Subcutaneous adipose tissue (tissue), 4 donors: ENCODE data around the gene NUDT9. TPM values are rescaled to one million over a fixed set of nuclear protein-coding genes. Genes with fewer than 3 reads are reported as not detected.

ENCODE experiments used
- CTCF ChIP-seq: fragments of 450-650 bp; IDR thresholded peaks from one replicate; pipeline ENCODE4 v1.5.1; 2016; ENCODE audit warnings: low read depth, mild to moderate bottlenecking, control low read depth, antibody characterized with exemption, moderate library complexity
- total RNA-seq, 4 donors: library from RNA; depleted of rRNA; stranded (reverse); fragments of >200 nt; gene quantifications; one replicate each; pipeline ENCODE4 v1.1.0, GENCODE V29; 2016

NUDT9 gene
- total RNA-seq, 4 donors from 2014 or later = 12.6 to 30.3 (median 17.1) TPM

DNA sequence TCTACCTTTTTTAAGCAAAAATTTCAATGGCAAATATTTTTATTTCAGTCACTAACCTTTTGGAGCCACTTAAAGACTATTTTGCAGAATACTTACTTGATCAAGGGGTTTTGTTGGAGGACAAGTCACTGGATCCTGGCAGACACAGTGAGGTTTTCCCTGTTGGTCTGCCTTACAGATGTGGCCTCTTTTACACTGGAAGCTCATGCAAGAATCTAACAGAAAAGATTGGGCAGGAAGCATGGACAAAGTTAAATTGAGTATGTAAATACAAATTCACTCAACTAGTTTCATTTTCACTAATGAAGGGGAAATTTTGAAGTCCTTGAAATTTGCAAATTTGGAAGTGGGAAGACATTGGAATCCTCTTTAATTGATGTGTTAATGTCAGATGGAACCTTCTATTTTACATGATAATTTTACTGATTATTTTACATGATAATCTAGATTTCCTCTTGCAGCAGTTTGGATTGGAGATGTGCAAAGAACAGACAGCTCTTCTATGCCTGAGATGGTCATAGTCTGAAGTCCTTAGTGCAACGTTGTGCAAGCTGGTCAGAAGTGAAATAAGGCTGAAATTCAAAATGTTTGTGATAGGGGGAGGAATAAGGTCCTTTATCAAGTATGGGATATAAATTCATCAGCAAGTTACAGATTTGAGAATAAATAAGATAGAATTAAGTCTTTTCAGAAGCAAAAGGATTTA is 68.4 kb downstream of the NUDT9 start:
- TF ChIP-seq CTCF = no peak

DNA sequence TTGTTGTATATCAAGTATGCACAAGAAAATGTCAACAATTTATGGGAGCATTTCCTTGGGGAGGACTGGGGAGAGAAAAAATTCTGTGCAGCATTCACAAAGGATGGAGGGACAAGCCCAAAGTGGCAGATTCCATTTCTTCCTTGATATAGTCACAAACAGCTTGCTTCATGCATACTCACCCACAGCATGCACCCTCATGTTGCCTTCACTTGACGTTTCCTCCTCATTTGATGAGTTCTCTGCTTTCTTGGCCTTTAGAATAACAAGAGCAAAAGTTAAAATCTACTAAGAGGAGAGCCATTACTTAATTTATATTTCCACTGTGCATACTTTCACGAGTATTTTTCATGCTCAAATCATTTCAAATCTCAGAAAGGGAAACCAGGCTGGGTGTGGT is 69.1 kb downstream of the NUDT9 start:
- no peak for TF ChIP-seq CTCF

- TF ChIP-seq CTCF = no peak
Observed at GRCh38 chr4:87493115-87493514, 70.7 kb downstream of the NUDT9 start.

DNA sequence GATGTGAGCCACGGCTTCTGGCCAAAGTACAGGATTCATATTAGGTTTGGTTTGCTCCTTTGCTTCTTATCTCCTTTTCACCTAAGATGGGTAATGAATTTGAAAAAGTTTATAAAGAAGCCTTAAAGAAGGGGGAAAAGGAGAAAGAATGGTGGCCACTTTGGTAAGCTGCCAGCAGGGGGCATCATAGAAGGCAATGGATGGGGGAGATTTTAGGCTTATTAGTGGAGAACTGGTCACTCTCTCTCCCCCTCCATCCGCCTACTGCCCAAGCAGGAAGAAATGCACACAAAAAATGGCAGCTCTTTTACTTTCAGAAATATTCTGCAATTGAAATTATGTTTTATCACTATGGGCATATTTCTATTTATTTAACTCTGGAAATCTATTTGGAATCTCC is 74.8 kb downstream of the NUDT9 start:
- no peak for TF ChIP-seq CTCF

- TF ChIP-seq CTCF = no peak
Observed at GRCh38 chr4:87497578-87497977, 75.2 kb downstream of the NUDT9 start.

DNA sequence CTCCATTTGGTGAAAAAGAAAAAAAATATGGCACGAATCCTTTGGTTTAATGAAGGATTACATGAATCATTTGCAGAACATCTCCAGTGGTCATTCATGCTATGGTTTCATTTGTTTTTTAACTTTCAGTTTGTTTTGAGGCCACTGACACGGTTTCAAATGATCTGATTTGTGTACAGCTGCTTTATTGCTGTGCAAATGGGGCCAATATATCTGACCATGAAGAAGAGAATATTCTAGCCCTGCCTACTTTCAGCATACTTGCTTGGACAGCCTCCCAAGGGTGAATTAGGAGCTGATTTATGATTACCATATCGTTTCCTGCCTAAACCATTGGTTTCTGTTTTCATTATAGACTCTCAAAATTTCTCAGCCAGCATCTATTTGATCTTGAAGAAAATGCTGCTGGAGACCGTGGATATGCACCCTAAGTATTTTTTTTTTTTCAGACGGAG is 76.1 kb downstream of the NUDT9 start:
- no peak for TF ChIP-seq CTCF

DNA sequence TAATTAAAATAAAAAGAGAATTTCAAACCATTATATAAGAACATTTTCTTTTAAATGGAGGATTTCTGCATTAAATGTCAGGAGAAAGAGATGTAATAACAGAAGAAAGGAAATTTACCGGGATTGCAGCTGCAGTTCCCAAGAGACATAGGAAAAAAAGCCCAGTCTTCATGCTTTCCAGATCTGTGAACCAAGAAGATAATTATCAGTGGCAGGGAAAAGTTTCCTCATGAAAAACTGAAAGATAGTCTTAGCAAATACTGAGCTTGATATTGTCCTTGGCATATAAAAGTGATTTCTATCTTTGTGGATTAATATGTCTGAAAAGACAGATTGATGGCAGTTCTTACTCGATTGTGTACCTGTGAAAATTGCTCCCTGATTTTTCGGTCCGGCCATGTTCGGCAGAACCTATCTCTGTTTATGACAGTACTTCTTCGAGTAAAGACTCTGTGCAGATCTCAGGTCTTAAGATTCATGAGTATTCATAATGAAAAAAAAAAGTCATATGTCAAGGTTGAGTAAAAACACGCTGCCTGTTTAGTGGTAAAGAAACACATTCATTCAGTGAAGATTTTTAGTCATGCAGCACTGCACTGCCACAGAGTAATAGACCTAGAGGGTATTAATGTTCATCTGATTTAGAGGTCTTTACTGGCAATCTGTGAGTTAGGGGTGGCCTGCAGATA is 77.2 kb downstream of the NUDT9 start:
- TF ChIP-seq CTCF = no peak
